Right lung (tissue), 5 donors: Measurements from ENCODE around the gene MTHFD1L. TPM values are rescaled to one million over a fixed set of nuclear protein-coding genes. Genes with fewer than 3 reads are reported as not detected.
"Not testable (repeated sequence)": the region's sequence is repeated elsewhere in the genome, so short reads cannot be mapped to it uniquely, and the experiment has no call there.

ENCODE experiments used
- DNase-seq, 2 donors: peaks; one replicate each; pipeline ENCODE4 v3.0.0-alpha.2; 2013
- polyA plus RNA-seq, 5 donors: library from polyadenylated mRNA; unstranded; fragments of 120-200 nt; gene quantifications; one replicate each; pipeline versions ENCODE4 v1.2.1 to v1.2.3, GENCODE V29; 2013; ENCODE audit warnings: inconsistent platforms in 1 of 5, low replicate concordance in 1 of 5; ENCODE audit not compliant: insufficient read length in 5 of 5, insufficient read depth in 1 of 5

MTHFD1L gene
- polyA plus RNA-seq, 5 donors = 13.7 to 18.1 (median 14.5) TPM

DNA sequence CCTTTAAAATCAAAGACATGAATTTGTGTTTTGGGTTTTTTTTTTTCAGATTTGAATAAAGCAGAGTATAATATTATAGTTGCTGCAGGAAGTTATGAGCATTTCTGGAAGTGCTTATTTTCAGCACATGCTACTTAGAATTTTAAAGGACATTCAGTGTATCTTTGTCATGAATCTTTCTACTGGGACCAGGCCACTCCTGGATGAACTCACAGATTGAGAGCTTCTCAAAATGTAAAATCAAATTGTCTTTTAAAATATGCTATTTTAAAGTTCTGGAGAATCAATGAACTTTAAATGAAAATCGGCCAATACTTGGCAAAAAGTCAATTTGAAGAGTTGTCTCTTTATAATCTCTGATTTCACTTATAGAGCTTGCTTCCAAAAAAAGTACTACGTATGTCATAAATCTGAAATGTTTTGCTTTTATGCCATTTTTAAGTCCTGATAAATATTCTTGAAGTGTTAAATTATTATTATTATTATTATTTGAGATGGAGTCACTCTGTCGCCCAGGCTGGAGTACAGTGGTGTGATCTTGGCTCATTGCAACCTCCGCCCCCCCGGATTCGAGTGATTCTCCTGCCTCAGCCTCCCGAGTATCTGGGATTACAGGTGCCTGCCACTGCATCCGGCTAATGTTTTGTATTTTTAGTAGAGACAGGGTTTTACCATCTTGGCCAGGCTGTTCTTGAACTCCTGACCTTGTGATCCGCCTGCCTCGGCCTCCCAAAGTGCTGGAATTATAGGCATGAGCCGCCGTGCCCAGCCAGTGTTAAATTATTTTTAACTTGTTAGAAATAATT, 198.5 kb downstream of the MTHFD1L start:
- no peak for DNase-seq

DNA sequence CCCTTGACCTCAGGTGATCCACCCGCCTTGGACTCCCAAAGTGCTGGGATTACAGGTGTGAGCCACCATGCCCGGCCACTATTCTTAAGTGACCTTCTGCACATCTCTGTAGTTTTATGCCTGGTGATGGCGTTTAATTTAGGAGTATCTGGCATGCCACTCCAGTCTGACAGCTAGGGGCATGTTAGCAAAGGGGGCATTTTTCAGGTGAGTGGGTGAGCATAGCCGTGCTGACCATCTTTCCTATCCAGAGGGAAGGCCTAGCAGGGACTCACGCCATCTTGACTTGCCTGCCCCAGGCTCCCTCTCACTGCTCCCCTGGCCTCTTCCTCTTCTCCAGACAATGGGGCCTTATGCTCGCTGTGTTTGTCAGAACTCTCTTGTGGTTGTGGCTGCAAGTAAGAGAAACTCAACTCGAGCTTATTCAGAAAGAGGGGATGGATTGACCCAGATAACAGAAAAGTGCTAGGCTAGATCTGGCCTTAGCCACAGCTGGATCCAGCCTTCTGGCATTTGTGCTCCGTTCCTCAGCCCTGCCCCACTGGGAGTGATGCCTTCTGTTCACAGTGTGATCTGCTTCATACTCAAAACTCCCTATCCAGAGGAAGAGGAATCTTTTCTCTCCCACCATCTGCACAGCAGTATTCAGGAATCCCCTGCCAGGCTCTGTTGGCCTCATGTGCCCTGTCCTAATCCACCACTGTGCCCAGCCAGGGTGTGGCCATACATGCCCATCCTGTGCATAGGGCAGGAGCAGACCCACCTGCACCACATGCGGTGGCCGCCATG, 199.7 kb downstream of the MTHFD1L start:
- no peak for DNase-seq

GRCh38 chr6:151067684-151068596, 202.4 kb downstream of the MTHFD1L start:
- DNase-seq = peak; percentile 85 to 92

- no peak for DNase-seq
Measured at GRCh38 chr6:151068761-151069312, 203.3 kb downstream of the MTHFD1L start.

DNA sequence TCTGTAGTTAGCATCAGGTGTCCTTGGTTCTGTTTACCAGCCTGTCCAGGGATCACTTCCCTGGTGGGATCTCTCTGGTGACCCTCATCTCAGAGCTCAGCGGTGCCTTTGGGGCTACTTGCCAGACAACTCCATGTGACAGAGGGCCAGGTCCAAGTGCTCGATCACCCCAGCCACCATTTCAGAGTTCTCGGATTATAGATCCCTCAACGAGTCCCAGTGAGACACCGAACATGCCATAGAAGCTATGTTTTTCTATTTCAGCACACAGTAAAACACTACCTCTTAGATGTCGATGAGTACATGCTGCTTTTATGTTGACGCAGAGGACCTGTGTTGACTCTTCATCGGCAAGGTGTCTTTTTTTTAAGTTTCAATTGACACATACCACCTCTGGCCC, 204.1 kb downstream of the MTHFD1L start:
- no peak for DNase-seq

DNA sequence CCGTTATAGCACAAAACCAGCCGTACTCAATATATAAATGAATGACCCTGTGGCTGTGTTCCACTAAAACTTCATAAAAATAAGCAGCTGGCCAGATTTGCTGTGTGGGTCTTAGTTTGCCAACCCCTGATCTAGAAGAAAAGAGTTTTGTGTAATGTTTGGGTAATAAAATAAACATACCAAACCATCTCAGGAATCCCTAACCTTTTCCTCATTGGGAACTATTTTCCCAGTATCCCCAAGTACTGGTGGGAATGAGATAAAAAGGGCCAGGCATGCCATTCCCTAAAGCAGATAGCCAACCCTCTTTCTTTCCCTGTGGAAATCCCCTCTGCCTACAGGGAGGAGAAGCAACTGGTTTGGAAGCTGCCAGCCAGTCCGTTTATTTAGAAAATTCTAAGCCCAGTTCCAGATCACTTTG, 205.1 kb downstream of the MTHFD1L start:
- no peak for DNase-seq

GRCh38 chr6:151071295-151071694, 205.8 kb downstream of the MTHFD1L start:
- DNase-seq = peak; percentile 71 to 84

- no peak for DNase-seq
Measured at GRCh38 chr6:151073146-151073545, 207.6 kb downstream of the MTHFD1L start.

DNA sequence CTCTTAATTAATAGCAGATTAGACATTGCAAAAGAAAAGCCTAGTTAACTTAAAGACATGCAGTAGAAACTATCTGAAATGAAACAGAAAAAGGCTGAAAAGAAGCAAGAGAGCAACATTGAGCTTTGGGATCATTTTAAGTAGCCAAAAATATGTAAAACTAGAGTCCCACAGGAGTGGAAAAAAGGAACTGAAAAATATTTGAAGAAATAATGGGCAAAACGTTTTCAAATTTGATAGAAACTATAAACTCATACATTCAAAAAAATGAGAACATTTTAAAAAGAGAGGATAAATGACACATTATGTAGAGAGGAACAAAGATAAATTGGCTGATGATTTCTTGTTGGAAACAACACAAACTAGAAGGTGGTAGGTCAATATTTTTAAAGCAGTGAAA, 208.2 kb downstream of the MTHFD1L start:
- DNase-seq = no peak

DNA sequence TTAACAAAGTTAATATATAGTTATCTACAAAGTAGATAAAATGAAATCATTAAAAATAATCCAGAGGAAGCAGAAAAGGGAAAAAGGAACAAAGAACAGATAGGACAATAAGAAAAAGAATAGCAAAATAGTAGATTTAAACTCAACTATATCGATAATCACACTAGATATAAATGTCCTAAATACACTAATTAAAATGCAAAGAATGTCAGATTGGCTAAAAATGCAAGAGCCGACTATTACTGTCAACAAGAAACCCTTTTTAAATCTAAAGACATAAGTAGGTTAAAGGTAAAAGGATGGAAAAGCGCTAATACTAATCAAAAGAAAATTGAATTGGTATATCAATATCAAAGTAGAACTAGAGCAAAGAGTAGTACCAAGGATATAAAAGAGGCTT, 209.5 kb downstream of the MTHFD1L start:
- DNase-seq = no peak

DNA sequence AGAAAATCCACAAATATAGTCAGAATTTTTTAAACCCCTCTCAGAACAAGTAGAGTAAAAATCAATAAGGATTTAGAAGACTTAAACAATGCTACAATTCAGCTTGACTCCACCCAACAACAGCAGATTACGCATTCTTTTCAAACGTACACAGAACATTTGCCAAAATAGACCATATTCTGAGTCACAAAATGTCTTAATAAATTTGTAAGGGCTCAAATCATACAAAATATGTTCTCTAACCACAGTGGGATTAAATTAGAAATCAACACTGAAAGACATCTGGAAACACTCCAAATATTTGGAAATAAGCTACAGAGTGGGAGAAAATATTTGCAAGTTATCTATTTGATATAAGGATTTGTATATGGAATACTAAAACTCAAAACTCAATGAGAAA, 210.0 kb downstream of the MTHFD1L start:
- DNase-seq = no peak

GRCh38 chr6:151075930-151076555, 210.5 kb downstream of the MTHFD1L start:
- DNase-seq = no peak

GRCh38 chr6:151078655-151079054, 213.2 kb downstream of the MTHFD1L start:
- DNase-seq = no peak

DNA sequence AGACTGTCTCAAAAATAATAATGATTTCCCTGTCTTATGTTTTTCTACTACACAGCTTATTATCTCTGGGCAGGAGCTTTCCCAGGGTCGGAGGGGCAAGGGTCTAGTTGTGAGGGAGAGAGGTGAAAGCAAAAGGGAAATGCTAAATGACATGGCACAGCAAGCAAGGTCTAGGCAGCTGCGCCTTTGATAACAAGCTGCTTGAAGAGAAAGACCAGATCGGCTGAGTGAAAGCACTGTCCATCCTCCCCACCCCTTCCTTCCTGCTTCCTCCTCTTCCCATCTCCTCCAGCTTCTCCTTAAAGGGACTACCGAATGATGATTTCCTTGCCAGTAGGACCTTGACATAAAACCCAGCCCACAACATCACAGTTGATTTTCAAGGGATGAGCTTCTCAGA, 216.2 kb downstream of the MTHFD1L start:
- no peak for DNase-seq

- no peak for DNase-seq
Measured at GRCh38 chr6:151082079-151082478, 216.6 kb downstream of the MTHFD1L start.

DNA sequence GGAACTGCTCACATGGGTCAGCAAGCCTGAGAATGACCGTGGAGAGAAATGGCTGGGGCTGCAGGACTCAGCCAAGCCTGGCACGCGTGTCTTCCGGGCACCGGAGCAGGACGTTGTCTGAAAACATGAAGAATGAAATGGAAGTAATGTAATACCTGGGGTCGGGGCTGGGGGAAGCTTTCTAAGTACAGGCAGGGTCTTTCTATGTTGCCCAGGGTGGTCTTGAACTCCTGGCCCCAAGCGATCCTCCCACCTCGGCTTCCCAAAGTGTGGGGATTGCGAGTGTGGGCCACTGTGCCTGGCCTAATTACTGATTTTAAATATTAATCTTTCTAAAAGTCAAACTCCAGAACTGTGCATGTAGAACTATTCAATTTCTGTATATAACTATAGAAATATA, 218.8 kb downstream of the MTHFD1L start:
- DNase-seq = no peak

- not testable (repeated sequence) for DNase-seq
Measured at GRCh38 chr6:151087055-151087454, 221.6 kb downstream of the MTHFD1L start.

GRCh38 chr6:151087861-151088598, 222.5 kb downstream of the MTHFD1L start:
- DNase-seq = peak in 1 of 2 donors; percentile 51

- DNase-seq = no peak
Measured at GRCh38 chr6:151088599-151088935, 223.1 kb downstream of the MTHFD1L start.

DNA sequence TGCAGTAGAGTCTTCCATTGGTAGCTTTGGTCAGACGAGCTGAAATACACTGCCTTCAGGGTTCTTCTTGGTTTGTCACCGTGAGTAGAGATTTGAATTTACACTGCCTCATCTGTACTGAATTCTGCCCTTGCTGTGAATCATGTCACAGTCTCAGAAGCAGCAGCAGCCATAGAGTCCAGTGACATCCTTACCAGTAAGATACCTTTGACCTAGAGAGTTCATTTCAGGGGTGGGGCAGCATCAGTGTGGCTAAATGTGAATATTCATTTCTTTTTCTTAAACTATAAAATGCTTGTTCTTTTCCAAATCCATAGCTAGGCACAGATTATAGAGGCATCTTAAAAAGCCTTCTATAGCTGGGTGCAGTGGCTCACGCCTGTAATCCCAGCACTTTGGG, 223.5 kb downstream of the MTHFD1L start:
- no peak for DNase-seq

DNA sequence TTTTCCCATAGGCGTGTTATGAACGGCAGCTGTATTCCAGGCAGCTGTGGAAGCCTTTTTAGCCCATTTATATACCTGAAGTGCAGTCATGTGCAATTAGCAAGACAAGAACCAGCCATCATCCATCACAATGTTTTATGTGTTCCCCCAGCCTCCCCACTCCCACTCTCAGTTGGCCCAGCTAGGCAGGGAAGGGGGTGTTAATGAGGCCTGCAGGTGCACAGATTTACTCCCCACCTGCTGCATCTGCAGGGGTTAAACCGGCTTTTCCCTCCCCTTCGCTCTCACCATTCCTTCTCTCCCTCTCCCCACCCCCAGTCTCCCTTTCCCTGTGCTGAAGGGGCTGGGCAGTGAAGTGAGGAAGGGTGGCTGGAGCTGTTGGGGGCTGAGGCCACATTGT, 224.5 kb downstream of the MTHFD1L start:
- no peak for DNase-seq
